Gastroesophageal sphincter (tissue), 4 donors: ENCODE results near the gene SPINT4. TPM values are rescaled to one million over a fixed set of nuclear protein-coding genes. Genes with fewer than 3 reads are reported as not detected.
"Not testable (repeated sequence)": the region's sequence is repeated elsewhere in the genome, so short reads cannot be mapped to it uniquely, and the experiment has no call there.

Experiments used
- ATAC-seq: fragments of 150-250 bp; one replicate; pipeline ENCODE4 v1.9.1; 2016; ENCODE audit warnings: mild to moderate bottlenecking, moderate library complexity
- H3K27ac ChIP-seq, 4 donors: fragments of 200-600 bp; sonication (generic) in 3 of 4; 1 replicate in 3 of 4; 2 replicates in 1 of 4; pipeline ENCODE4 v1.5.1; 2016 to 2019
- H3K27me3 ChIP-seq: fragments of 200-600 bp; sonication (generic); one replicate; pipeline ENCODE4 v1.5.1; 2019
- H3K36me3 ChIP-seq, 2 donors: fragments of 200-600 bp; sonication (generic); one replicate each; pipeline ENCODE4 v1.5.1; 2019; ENCODE audit warnings: control low read depth in 1 of 2
- H3K4me1 ChIP-seq, 3 donors: fragments of 200-600 bp; sonication (generic); 1 replicate in 2 of 3; 2 replicates in 1 of 3; pipeline ENCODE4 v1.5.1; 2016 to 2019; ENCODE audit warnings: control low read depth in 2 of 3
- H3K4me3 ChIP-seq, 2 donors: fragments of 200-600 bp; sonication (generic); one replicate each; pipeline ENCODE4 v1.5.1; 2019; ENCODE audit warnings: mild to moderate bottlenecking in 1 of 2, moderate library complexity in 1 of 2
- H3K9me3 ChIP-seq, 3 donors: fragments of 200-600 bp; sonication (generic); one replicate each; pipeline ENCODE4 v1.5.1; 2017 to 2019; ENCODE audit warnings: control low read depth in 2 of 3
- EP300 ChIP-seq: sonication (generic); formaldehyde crosslinking; IDR thresholded peaks from one replicate; pipeline ENCODE4 v1.6.1; 2017; ENCODE audit warnings: antibody characterized with exemption, mild to moderate bottlenecking
- POLR2A ChIP-seq, 2 donors: fragments of 450-650 bp; IDR thresholded peaks; one replicate each; pipeline ENCODE4 v1.6.1; 2017; ENCODE audit warnings: antibody characterized with exemption in 2 of 2, mild to moderate bottlenecking in 2 of 2, moderate library complexity in 1 of 2
- POLR2AphosphoS5 ChIP-seq: sonication (generic); formaldehyde crosslinking; IDR thresholded peaks from one replicate; pipeline ENCODE4 v1.6.1; 2017; ENCODE audit warnings: antibody characterized with exemption
- WGBS, 2 donors: methylation state at CpG; one replicate each; pipeline ENCODE4 v1.1.5; 2018; ENCODE audit warnings: low coverage in 1 of 2; 5-methylcytosine and 5-hydroxymethylcytosine counted together
- total RNA-seq, 4 donors: library from RNA; depleted of rRNA; stranded (reverse); fragments of >200 nt; gene quantifications; one replicate each; pipeline ENCODE4 v1.1.0, GENCODE V29; 2016
- TF ChIP-seq, protein P1 (sequence below), 4 experiments: fragments of 200-600 bp in 2 of 4; fragments of 450-650 bp in 2 of 4; sonication (generic) in 1 of 4; IDR thresholded peaks; one replicate each; pipeline ENCODE4 v1.5.1; 2017 to 2019; ENCODE audit warnings: antibody characterized with exemption in 4 of 4, mild to moderate bottlenecking in 2 of 4, moderate library complexity in 2 of 4

Gene SPINT4
- not detected for total RNA-seq

DNA sequence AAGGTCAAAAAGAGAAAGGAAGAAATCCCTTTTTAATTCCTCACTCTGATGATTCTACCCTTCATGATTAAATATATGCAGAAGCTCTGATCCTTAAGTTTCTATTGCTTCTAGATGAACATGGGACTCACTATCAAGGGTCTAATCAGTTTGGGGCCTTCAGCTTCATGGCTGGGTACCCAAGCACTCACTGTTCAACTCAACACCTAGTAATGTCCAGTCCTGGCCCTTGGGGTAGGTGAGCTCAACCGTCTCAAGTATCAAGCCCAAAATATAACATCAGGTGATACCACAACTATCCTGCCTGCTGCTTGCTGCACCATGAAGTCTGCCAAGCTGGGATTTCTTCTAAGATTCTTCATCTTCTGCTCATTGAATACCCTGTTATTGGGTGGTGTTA lies at the start of gene SPINT4:
Gene SPINT4, plus strand, starts transcription at position 301 of the 400 bp plus-strand sequence. Its CDS starts 21 bp downstream, at position 322.
- no peaks in the 10 kb centered on the region for H3K36me3 ChIP-seq
- no peak for TF ChIP-seq POLR2AphosphoS5
- TF ChIP-seq EP300: no peak
- no peak for TF ChIP-seq POLR2A (IDR thresholded peaks at IDR 0.05)
- TF ChIP-seq, protein P1, sequence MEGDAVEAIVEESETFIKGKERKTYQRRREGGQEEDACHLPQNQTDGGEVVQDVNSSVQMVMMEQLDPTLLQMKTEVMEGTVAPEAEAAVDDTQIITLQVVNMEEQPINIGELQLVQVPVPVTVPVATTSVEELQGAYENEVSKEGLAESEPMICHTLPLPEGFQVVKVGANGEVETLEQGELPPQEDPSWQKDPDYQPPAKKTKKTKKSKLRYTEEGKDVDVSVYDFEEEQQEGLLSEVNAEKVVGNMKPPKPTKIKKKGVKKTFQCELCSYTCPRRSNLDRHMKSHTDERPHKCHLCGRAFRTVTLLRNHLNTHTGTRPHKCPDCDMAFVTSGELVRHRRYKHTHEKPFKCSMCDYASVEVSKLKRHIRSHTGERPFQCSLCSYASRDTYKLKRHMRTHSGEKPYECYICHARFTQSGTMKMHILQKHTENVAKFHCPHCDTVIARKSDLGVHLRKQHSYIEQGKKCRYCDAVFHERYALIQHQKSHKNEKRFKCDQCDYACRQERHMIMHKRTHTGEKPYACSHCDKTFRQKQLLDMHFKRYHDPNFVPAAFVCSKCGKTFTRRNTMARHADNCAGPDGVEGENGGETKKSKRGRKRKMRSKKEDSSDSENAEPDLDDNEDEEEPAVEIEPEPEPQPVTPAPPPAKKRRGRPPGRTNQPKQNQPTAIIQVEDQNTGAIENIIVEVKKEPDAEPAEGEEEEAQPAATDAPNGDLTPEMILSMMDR (IDR thresholded peaks at IDR 0.05): no peak
- no peaks in the 10 kb centered on the region for H3K4me1 ChIP-seq
- 75 to 100% methylated on average over 1 of the region's 1 CpG for WGBS, 2 donors
- no peak for ATAC-seq
- no peak within 1 kb of the TSS for H3K4me3 ChIP-seq
- peaks cover 6% of the 10 kb centered on the region for H3K27me3 ChIP-seq
- peaks cover 0 to 16% (median 0%) of the 10 kb centered on the region in 3 donors for H3K9me3 ChIP-seq
- no peak within 1 kb of the TSS for H3K27ac ChIP-seq

GRCh38 chr20:45672765-45673164 lies 49.4 kb upstream of the SPINT4 start:
- no peak for ATAC-seq

DNA sequence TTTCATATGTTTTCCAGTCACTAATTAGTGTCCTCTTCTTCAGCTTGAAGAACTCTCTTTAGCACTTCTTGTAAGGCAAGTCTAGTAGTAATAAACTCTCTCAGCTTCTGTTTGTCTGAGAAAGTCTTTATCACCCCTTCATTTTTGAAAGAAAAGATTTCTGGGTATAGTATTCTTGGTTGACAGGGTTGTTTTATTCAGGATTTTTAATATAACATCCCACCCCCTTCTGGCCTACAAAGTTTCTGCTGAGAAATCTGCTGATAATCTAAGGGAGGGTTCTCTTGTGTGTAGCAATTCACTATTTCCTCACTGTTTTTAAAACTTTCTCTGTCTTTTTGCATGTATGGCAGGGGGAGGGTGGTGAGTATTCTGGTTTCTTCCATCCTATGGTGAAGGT lies 42.5 kb upstream of the SPINT4 start:
- Histone ChIP-seq H3K4me3 (no peak overlapping the region), H3K27me3 (peaks cover 20% of the 10 kb centered on the region), H3K27ac (no peak overlapping the region), H3K4me1 (no peaks in the 10 kb centered on the region), H3K36me3 (no peaks in the 10 kb centered on the region), H3K9me3 (peaks cover 0 to 40% (median 0%) of the 10 kb centered on the region in 3 donors)
- no peak for ATAC-seq
- TF ChIP-seq POLR2A (IDR thresholded peaks at IDR 0.05): no peak
- TF ChIP-seq EP300: no peak
- TF ChIP-seq, protein P1 (IDR thresholded peaks at IDR 0.05): no peak
- no peak for TF ChIP-seq POLR2AphosphoS5

More at GRCh38 chr20:45672765-45673164, 49.4 kb upstream of the SPINT4 start:
- H3K9me3 ChIP-seq: peaks cover 0 to 15% (median 0%) of the 10 kb centered on the region in 3 donors
- no peaks in the 10 kb centered on the region for H3K4me1 ChIP-seq
- no peaks in the 10 kb centered on the region for H3K27me3 ChIP-seq
- TF ChIP-seq POLR2AphosphoS5 (no peak), POLR2A (IDR thresholded peaks at IDR 0.05) (no peak)
- no peak overlapping the region for H3K4me3 ChIP-seq
- H3K36me3 ChIP-seq: no peaks in the 10 kb centered on the region
- H3K27ac ChIP-seq: no peak overlapping the region

GRCh38 chr20:45685896-45686295 lies 36.3 kb upstream of the SPINT4 start:
- TF ChIP-seq EP300: no peak
- TF ChIP-seq POLR2AphosphoS5: no peak
- TF ChIP-seq POLR2A (IDR thresholded peaks at IDR 0.05): no peak
- TF ChIP-seq, protein P1 (IDR thresholded peaks at IDR 0.05): no peak
- 13% methylated on average over 1 of the region's 3 CpGs; no CpG with 5 or more reads in 1 of the 2 donors for WGBS, 2 donors
- H3K36me3 ChIP-seq: no peaks in the 10 kb centered on the region
- H3K9me3 ChIP-seq: peaks cover 0 to 11% (median 0%) of the 10 kb centered on the region in 3 donors
- no peak for ATAC-seq
- H3K27ac ChIP-seq: no peak overlapping the region
- H3K27me3 ChIP-seq: peaks cover 20% of the 10 kb centered on the region
- H3K4me3 ChIP-seq: no peak overlapping the region
- no peaks in the 10 kb centered on the region for H3K4me1 ChIP-seq

DNA sequence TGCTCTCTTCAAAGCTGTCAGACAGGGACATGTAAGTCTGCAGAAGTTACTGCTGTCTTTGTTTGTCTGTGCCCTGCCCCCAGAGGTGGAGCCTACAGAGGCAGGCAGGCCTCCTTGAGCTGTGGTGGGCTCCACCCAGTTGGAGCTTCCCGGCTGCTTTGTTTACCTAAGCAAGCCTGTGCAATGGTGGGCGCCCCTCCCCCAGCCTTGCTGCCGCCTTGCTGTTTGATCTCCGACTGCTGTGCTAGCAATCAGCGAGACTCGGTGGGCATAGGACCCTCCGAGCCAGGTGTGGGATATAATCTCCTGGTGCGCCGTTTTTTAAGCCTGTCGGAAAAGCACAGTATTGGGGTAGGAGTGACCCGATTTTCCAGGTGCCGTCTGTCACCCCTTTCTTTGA lies 28.8 kb upstream of the SPINT4 start:
- not testable (repeated sequence) for H3K27ac ChIP-seq, ATAC-seq, H3K4me3 ChIP-seq, H3K9me3 ChIP-seq, H3K27me3 ChIP-seq, H3K36me3 ChIP-seq, H3K4me1 ChIP-seq
- WGBS, 2 donors: 84% methylated on average over 12 of the region's 12 CpGs; no CpG with 5 or more reads in 1 of the 2 donors

DNA sequence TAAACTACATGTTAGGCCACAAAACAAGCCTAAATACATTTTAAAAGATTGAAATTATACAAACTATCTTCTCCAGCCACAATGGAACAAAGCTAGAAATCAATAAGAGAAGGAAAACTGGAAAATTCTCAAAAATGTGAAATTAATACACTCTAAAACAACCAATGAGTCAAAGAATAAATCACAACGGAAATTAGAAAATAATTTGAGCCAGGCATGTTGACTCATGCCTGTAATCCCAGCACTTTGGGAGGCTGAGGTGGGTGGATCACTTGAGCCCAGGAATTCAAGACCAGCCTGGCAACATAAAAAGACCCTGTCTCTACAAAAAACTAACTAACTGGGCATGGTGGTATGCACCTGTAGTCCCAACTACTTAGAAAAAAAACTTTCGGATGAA lies 26.7 kb upstream of the SPINT4 start:
- H3K27ac ChIP-seq: no peak overlapping the region
- no peak overlapping the region for H3K4me3 ChIP-seq
- WGBS, 2 donors: 86 to 91% methylated on average over 2 of the region's 2 CpGs
- no peaks in the 10 kb centered on the region for H3K27me3 ChIP-seq
- H3K36me3 ChIP-seq: no peaks in the 10 kb centered on the region
- no peaks in the 10 kb centered on the region for H3K4me1 ChIP-seq
- no peaks in the 10 kb centered on the region for H3K9me3 ChIP-seq
- no peak for ATAC-seq
- TF ChIP-seq EP300 (no peak), POLR2AphosphoS5 (no peak), POLR2A (IDR thresholded peaks at IDR 0.05) (no peak)
- TF ChIP-seq, protein P1 (IDR thresholded peaks at IDR 0.05): no peak
